H9 (cell line): ENCODE data around the gene NELFCD. TPM values are rescaled to one million over a fixed set of nuclear protein-coding genes. Genes with fewer than 3 reads are reported as not detected.

Experiments used
- DNase-seq: peaks from one replicate; pipeline ENCODE4 v3.0.0-alpha.2; 2017
- H2AFZ ChIP-seq: one replicate; pipeline ENCODE4 v1.6.1; 2013; ENCODE audit warnings: mild to moderate bottlenecking, low read length, control low read depth, moderate library complexity
- H2AK5ac ChIP-seq: 2 replicates; pipeline ENCODE4 v1.6.1; 2013; ENCODE audit warnings: low read length, control low read depth, mixed read lengths; ENCODE audit not compliant: insufficient read length
- H2BK120ac ChIP-seq: one replicate; pipeline ENCODE4 v1.6.1; 2013; ENCODE audit warnings: low read depth, mild to moderate bottlenecking, low read length, control low read depth, inconsistent platforms; ENCODE audit not compliant: poor library complexity, severe bottlenecking
- H2BK12ac ChIP-seq: 2 replicates; pipeline ENCODE4 v1.6.1; 2013; ENCODE audit warnings: low read length, control low read depth, mixed read lengths, low read depth; ENCODE audit not compliant: insufficient read length
- H2BK15ac ChIP-seq: 2 replicates; pipeline ENCODE4 v1.6.1; 2013; ENCODE audit warnings: low read depth, low read length, control low read depth
- H2BK20ac ChIP-seq: one replicate; pipeline ENCODE4 v1.6.1; 2013; ENCODE audit warnings: low read depth, mild to moderate bottlenecking, low read length, control low read depth, inconsistent platforms; ENCODE audit not compliant: poor library complexity, severe bottlenecking
- H2BK5ac ChIP-seq: 2 replicates; pipeline ENCODE4 v1.6.1; 2013; ENCODE audit warnings: low read length, control low read depth, mixed read lengths; ENCODE audit not compliant: insufficient read length
- H3K14ac ChIP-seq: 2 replicates; pipeline ENCODE4 v1.6.1; 2013; ENCODE audit warnings: low read length, control low read depth; ENCODE audit not compliant: insufficient read depth
- H3K18ac ChIP-seq: 2 replicates; pipeline ENCODE4 v1.6.1; 2013; ENCODE audit warnings: low read depth, mild to moderate bottlenecking, mixed read lengths, low read length, control low read depth; ENCODE audit not compliant: insufficient read length
- H3K23ac ChIP-seq: 2 replicates; pipeline ENCODE4 v1.6.1; 2013; ENCODE audit warnings: low read length, control low read depth, mixed read lengths, low read depth; ENCODE audit not compliant: insufficient read length
- H3K23me2 ChIP-seq: 2 replicates; pipeline ENCODE4 v1.6.1; 2013; ENCODE audit warnings: low read depth, mild to moderate bottlenecking, mixed read lengths, low read length, control low read depth; ENCODE audit not compliant: insufficient read length, poor library complexity, severe bottlenecking
- H3K27ac ChIP-seq: 2 replicates; pipeline ENCODE4 v1.5.1; 2013; ENCODE audit warnings: low read length, control low read depth, mixed read lengths, low read depth; ENCODE audit not compliant: insufficient read length
- H3K27me3 ChIP-seq: 2 replicates; pipeline ENCODE4 v1.6.1; 2013; ENCODE audit warnings: low read length, control low read depth, inconsistent platforms; ENCODE audit not compliant: insufficient read depth
- H3K4ac ChIP-seq: 2 replicates; pipeline ENCODE4 v1.6.1; 2013; ENCODE audit warnings: low read depth, mild to moderate bottlenecking, control low read depth, inconsistent platforms, low read length, moderate library complexity
- H3K4me1 ChIP-seq: 2 replicates; pipeline ENCODE4 v1.6.1; 2013; ENCODE audit warnings: low read length, control low read depth, inconsistent platforms; ENCODE audit not compliant: insufficient read depth
- H3K4me2 ChIP-seq: 2 replicates; pipeline ENCODE4 v1.6.1; 2013; ENCODE audit warnings: low read length, control low read depth, mixed read lengths; ENCODE audit not compliant: insufficient read length, insufficient read depth
- H3K56ac ChIP-seq: 2 replicates; pipeline ENCODE4 v1.6.1; 2013; ENCODE audit warnings: low read depth, mild to moderate bottlenecking, mixed read lengths, low read length, control low read depth; ENCODE audit not compliant: insufficient read length
- H3K79me1 ChIP-seq: 2 replicates; pipeline ENCODE4 v1.6.1; 2013; ENCODE audit warnings: low read depth, mild to moderate bottlenecking, moderate library complexity, low read length, control low read depth, inconsistent platforms; ENCODE audit not compliant: insufficient read depth, poor library complexity, severe bottlenecking
- H3K79me2 ChIP-seq: 2 replicates; pipeline ENCODE4 v1.6.1; 2013; ENCODE audit warnings: low read length, control low read depth, inconsistent platforms; ENCODE audit not compliant: insufficient read depth
- H3K9ac ChIP-seq: 2 replicates; pipeline ENCODE4 v1.6.1; 2013; ENCODE audit warnings: low read length, control low read depth, mixed read lengths; ENCODE audit not compliant: insufficient read length; ENCODE audit errors: extremely low read depth
- H3K9me3 ChIP-seq: one replicate; pipeline ENCODE4 v1.6.1; 2013; ENCODE audit warnings: low read depth, low read length, inconsistent platforms; ENCODE audit not compliant: control insufficient read depth
- H3T11ph ChIP-seq: one replicate; pipeline ENCODE4 v1.6.1; 2013; ENCODE audit warnings: mild to moderate bottlenecking, low read length, control low read depth, inconsistent platforms
- H4K20me1 ChIP-seq: one replicate; pipeline ENCODE4 v1.6.1; 2013; ENCODE audit not compliant: control insufficient read depth, insufficient read length, insufficient read depth
- H4K5ac ChIP-seq: 2 replicates; pipeline ENCODE4 v1.6.1; 2013; ENCODE audit warnings: low read depth, mild to moderate bottlenecking, mixed read lengths, low read length, control low read depth; ENCODE audit not compliant: insufficient read length
- H4K8ac ChIP-seq: replicated peaks from 2 replicates; pipeline ENCODE4 v1.6.1; 2013; ENCODE audit warnings: low read length, control low read depth, mixed read lengths, low read depth; ENCODE audit not compliant: insufficient read length
- H4K91ac ChIP-seq: 2 replicates; pipeline ENCODE4 v1.6.1; 2013; ENCODE audit warnings: low read depth, mild to moderate bottlenecking, moderate library complexity, mixed read lengths, low read length, control low read depth; ENCODE audit not compliant: insufficient read length
- H3K27ac Mint-ChIP-seq, 3 experiments: 2 replicates in 2 of 3; 3 replicates in 1 of 3; pipeline ENCODE4 v1.8.0; 2020 to 2021; ENCODE audit warnings: mixed read lengths in 3 of 3, mild to moderate bottlenecking in 1 of 3, moderate library complexity in 1 of 3
- H3K27me3 Mint-ChIP-seq: 2 replicates; pipeline ENCODE4 v1.8.0; 2021; ENCODE audit warnings: low read depth, mild to moderate bottlenecking, moderate library complexity, mixed read lengths
- H3K36me3 Mint-ChIP-seq, 3 experiments: 2 replicates in 2 of 3; 3 replicates in 1 of 3; pipeline ENCODE4 v1.8.0; 2020 to 2021; ENCODE audit warnings: low read depth in 3 of 3, mixed read lengths in 3 of 3; ENCODE audit not compliant: insufficient read depth in 1 of 3
- H3K4me1 Mint-ChIP-seq, 2 experiments: 2 replicates each; pipeline ENCODE4 v1.8.0; 2020; ENCODE audit warnings: mixed read lengths in 2 of 2
- H3K4me3 Mint-ChIP-seq, 2 experiments: 2 replicates in 1 of 2; 3 replicates in 1 of 2; pipeline ENCODE4 v1.8.0; 2020 to 2021; ENCODE audit warnings: mild to moderate bottlenecking in 2 of 2, mixed read lengths in 2 of 2, moderate library complexity in 1 of 2
- H3K9me3 Mint-ChIP-seq, 2 experiments: 2 replicates in 1 of 2; 3 replicates in 1 of 2; pipeline ENCODE4 v1.8.0; 2020; ENCODE audit warnings: mild to moderate bottlenecking in 2 of 2, mixed read lengths in 2 of 2, moderate library complexity in 1 of 2
- WGBS: extraction: QIAGEN DNeasy Blood & Tissue Kit; methylation state at CpG from one replicate; pipeline ENCODE4 v1.1.7; 2013; ENCODE audit warnings: missing lambda C conversion rate, low lambda C conversion rate, mixed read lengths; ENCODE audit not compliant: insufficient read length; ENCODE audit errors: extremely low coverage; 5-methylcytosine and 5-hydroxymethylcytosine counted together
- total RNA-seq: library from RNA; stranded (reverse); gene quantifications from 2 replicates; pipeline ENCODE4 v1.2.1, GENCODE V29; 2021
- TF ChIP-seq, protein P1 (sequence below): fragments of 200-600 bp; sonication (generic); conservative IDR thresholded peaks from 3 replicates; pipeline ENCODE4 v1.8.0; 2021; ENCODE audit warnings: antibody characterized with exemption, mild to moderate bottlenecking

Gene NELFCD
- total RNA-seq, 1 experiment from 2014 or later, result 57.8 TPM

DNA sequence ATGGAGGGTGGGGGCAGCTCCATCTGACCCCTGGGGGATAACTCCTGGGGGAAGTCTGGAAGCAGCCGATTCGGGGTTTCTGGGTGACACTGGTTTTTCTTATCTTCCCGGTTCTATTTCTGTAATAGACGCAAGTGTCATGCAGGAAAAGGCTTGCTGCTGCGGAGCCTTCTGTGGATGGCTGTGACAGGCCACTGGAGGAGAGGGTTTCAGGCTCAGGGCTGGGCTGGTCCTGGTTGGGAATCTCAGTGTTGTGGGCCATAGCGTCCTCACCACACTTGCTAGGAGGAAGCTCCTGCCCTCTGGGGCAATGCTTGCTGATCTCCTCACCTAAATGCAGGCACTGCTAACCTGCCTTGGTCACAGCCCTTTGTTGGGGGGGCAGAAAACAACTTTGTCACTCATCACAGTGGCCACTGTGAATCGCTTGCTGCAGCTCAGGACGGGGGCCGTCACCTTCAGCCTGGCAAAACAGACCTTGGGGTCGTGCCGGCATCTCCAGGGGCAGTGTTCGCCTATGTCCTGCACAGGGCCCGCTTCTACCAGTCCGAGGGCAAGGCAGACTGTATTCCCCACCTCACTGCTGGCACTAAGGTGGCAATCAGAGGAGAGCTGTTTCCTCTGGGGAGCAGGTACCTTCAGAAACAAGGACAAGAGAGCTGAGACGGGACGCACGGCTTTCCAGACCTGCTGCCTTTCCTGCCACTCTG, 33.8 kb downstream of the NELFCD start:
- no peak overlapping the region for H3K4ac ChIP-seq
- H2BK120ac ChIP-seq, result no peak overlapping the region
- Mint-ChIP-seq H3K27me3 (peaks cover 30% of the 10 kb centered on the region), H3K36me3 (no peaks in the 10 kb centered on the region; a peak in 1 of 7 replicates), H3K4me1 (peaks cover 16 to 22% of the 10 kb centered on the region in 2 experiments; a peak in 3 of 4 replicates), H3K27ac (no peak overlapping the region), H3K4me3 (no peak overlapping the region), H3K9me3 (no peaks in the 10 kb centered on the region)
- no peaks in the 10 kb centered on the region for H4K20me1 ChIP-seq
- WGBS, result no CpG with 5 or more reads among the region's 17 CpGs
- no peak overlapping the region for H2BK5ac ChIP-seq
- no peak overlapping the region for H3K14ac ChIP-seq
- no peaks in the 10 kb centered on the region for H3K23me2 ChIP-seq
- H4K8ac ChIP-seq, result no peak overlapping the region
- H2BK20ac ChIP-seq, result no peak overlapping the region
- H3K56ac ChIP-seq, result no peak overlapping the region
- H3K79me1 ChIP-seq, result no peaks in the 10 kb centered on the region
- no peak overlapping the region for H2BK15ac ChIP-seq
- no peak overlapping the region for H3K4me2 ChIP-seq
- peaks cover 7% of the 10 kb centered on the region; the same call in 1 of the 2 replicates for H3K4me1 ChIP-seq
- no peak overlapping the region for H3K23ac ChIP-seq
- no peak overlapping the region for H2AFZ ChIP-seq
- no peaks in the 10 kb centered on the region for H3K9me3 ChIP-seq
- H3K79me2 ChIP-seq, result no peaks in the 10 kb centered on the region
- H3T11ph ChIP-seq, result no peak overlapping the region
- H4K91ac ChIP-seq, result no peak overlapping the region
- no peak overlapping the region for H2BK12ac ChIP-seq
- no peaks in the 10 kb centered on the region for H3K27me3 ChIP-seq
- H3K18ac ChIP-seq, result no peak overlapping the region
- TF ChIP-seq, protein P1, sequence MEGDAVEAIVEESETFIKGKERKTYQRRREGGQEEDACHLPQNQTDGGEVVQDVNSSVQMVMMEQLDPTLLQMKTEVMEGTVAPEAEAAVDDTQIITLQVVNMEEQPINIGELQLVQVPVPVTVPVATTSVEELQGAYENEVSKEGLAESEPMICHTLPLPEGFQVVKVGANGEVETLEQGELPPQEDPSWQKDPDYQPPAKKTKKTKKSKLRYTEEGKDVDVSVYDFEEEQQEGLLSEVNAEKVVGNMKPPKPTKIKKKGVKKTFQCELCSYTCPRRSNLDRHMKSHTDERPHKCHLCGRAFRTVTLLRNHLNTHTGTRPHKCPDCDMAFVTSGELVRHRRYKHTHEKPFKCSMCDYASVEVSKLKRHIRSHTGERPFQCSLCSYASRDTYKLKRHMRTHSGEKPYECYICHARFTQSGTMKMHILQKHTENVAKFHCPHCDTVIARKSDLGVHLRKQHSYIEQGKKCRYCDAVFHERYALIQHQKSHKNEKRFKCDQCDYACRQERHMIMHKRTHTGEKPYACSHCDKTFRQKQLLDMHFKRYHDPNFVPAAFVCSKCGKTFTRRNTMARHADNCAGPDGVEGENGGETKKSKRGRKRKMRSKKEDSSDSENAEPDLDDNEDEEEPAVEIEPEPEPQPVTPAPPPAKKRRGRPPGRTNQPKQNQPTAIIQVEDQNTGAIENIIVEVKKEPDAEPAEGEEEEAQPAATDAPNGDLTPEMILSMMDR, result no peak
- H4K5ac ChIP-seq, result no peak overlapping the region
- no peak overlapping the region for H2AK5ac ChIP-seq
- no peak overlapping the region for H3K9ac ChIP-seq
- no peak overlapping the region for H3K27ac ChIP-seq
- no peak for DNase-seq
